Stimulated activated CD4-positive, alpha-beta T cell treated with anti-CD3 and anti-CD28 coated beads, Interleukin-2, amount 100 ng/mL, for 4 hours (primary cell): Measurements from ENCODE around the gene PARK7.
"Not testable (repeated sequence)": the region's sequence is repeated elsewhere in the genome, so short reads cannot be mapped to it uniquely, and the experiment has no call there.

Source experiments
- DNase-seq: peaks from one replicate; pipeline ENCODE4 v3.0.0-alpha.2; 2020; ENCODE audit warnings: low read depth

The PARK7 gene

GRCh38 chr1:7943251-7943650 is 18.3 kb upstream of the PARK7 start:
- DNase-seq, result no peak

GRCh38 chr1:7948960-7949359 is 12.6 kb upstream of the PARK7 start:
- DNase-seq, result peak; percentile 41

- DNase-seq, result not testable (repeated sequence)
Measured at GRCh38 chr1:7952791-7953190, 8.7 kb upstream of the PARK7 start.

- DNase-seq, result peak; percentile 81
Measured at GRCh38 chr1:7953850-7954609, 7.5 kb upstream of the PARK7 start.

- DNase-seq, result no peak
Measured at GRCh38 chr1:7954683-7955082, 6.8 kb upstream of the PARK7 start.

GRCh38 chr1:7956218-7957032 is 5.1 kb upstream of the PARK7 start:
- DNase-seq, result no peak

- DNase-seq, result no peak
Measured at GRCh38 chr1:7960165-7960564, 1.3 kb upstream of the PARK7 start.

- DNase-seq, result no peak
Measured at GRCh38 chr1:7960867-7961215, 670 bp upstream of the PARK7 start.

- peak; percentile 34 for DNase-seq
Measured at GRCh38 chr1:7962014-7962335, 464 bp downstream of the PARK7 start.

GRCh38 chr1:7962636-7963377 is 1.3 kb downstream of the PARK7 start:
- no peak for DNase-seq

GRCh38 chr1:7963378-7963730 is 1.8 kb downstream of the PARK7 start:
- DNase-seq, result not testable (repeated sequence)

- not testable (repeated sequence) for DNase-seq
Measured at GRCh38 chr1:7963841-7964240, 2.3 kb downstream of the PARK7 start.

- DNase-seq, result no peak
Measured at GRCh38 chr1:7964476-7964875, 3.0 kb downstream of the PARK7 start.

GRCh38 chr1:7967196-7967595 is 5.7 kb downstream of the PARK7 start:
- DNase-seq, result no peak

- DNase-seq, result no peak
Measured at GRCh38 chr1:7967651-7968050, 6.1 kb downstream of the PARK7 start.

- no peak for DNase-seq
Measured at GRCh38 chr1:7970246-7970645, 8.7 kb downstream of the PARK7 start.

- no peak for DNase-seq
Measured at GRCh38 chr1:7971024-7971423, 9.5 kb downstream of the PARK7 start.

GRCh38 chr1:7972285-7972684 is 10.8 kb downstream of the PARK7 start:
- no peak for DNase-seq

- DNase-seq, result no peak
Measured at GRCh38 chr1:7973086-7973485, 11.6 kb downstream of the PARK7 start.

- no peak for DNase-seq
Measured at GRCh38 chr1:7975212-7975865, 13.8 kb downstream of the PARK7 start.

- DNase-seq, result no peak
Measured at GRCh38 chr1:7980984-7981383, 19.5 kb downstream of the PARK7 start.

GRCh38 chr1:7983086-7983778 is 21.7 kb downstream of the PARK7 start:
- DNase-seq, result no peak
